SK-N-SH (cell line): ENCODE measurements around the gene STAT5B. TPM values are rescaled to one million over a fixed set of nuclear protein-coding genes. Genes with fewer than 3 reads are reported as not detected.

ENCODE experiments used
- CTCF ChIA-PET: fragments of 300-600, 350-600 bp; formaldehyde crosslinking; extraction: SDS; loops from one replicate; lab custom pipeline; 2021; lab: Yijun Ruan, JAX
- POLR2A ChIA-PET: fragments of 350-600 bp; sonication (Branson Sonifier 250); formaldehyde crosslinking; extraction: SDS; loops from one replicate; lab custom pipeline; 2020; ENCODE audit warnings: antibody characterized with exemption, inconsistent platforms; lab: Yijun Ruan, JAX
- DNase-seq: peaks from one replicate; pipeline ENCODE4 v3.0.0; 2012
- H2AFZ ChIP-seq: fragments of 200-600 bp; sonication (generic); 2 replicates; pipeline ENCODE4 v1.8.1; 2016; ENCODE audit warnings: antibody characterized with exemption, mild to moderate bottlenecking, low read depth
- H3F3A ChIP-seq: fragments of 200-600 bp; sonication (generic); replicated peaks from 2 replicates; pipeline ENCODE3; 2016; ENCODE audit warnings: antibody characterized with exemption, mild to moderate bottlenecking; ENCODE audit not compliant: insufficient read depth
- H3K27ac ChIP-seq, 2 experiments: fragments of 200-500 bp in 1 of 2; fragments of 200-600 bp in 1 of 2; sonication (Bioruptor generic) in 1 of 2; sonication (generic), shearing (Covaris generic) in 1 of 2; 2 replicates each; pipeline versions ENCODE4 v1.5.1 to v1.6.1; 2014 to 2016; ENCODE audit warnings: low read depth in 2 of 2, inconsistent platforms in 1 of 2, low read length in 1 of 2, mild to moderate bottlenecking in 1 of 2, mixed read lengths in 1 of 2
- H3K27me3 ChIP-seq: fragments of 200-600 bp; sonication (generic), shearing (Covaris generic); 2 replicates; pipeline ENCODE4 v1.6.1; 2016; ENCODE audit warnings: mixed run types; ENCODE audit not compliant: insufficient read depth
- H3K36me3 ChIP-seq, 2 experiments: fragments of 200-500 bp in 1 of 2; fragments of 200-600 bp in 1 of 2; sonication (Bioruptor generic) in 1 of 2; sonication (generic) in 1 of 2; replicated peaks in 1 of 2; 2 replicates each; pipeline versions ENCODE3 to v1.5.1; 2014 to 2016; ENCODE audit warnings: low read length in 1 of 2, mild to moderate bottlenecking in 1 of 2; ENCODE audit not compliant: insufficient read depth in 2 of 2, control insufficient read depth in 1 of 2
- H3K4me1 ChIP-seq, 2 experiments: fragments of 200-500 bp in 1 of 2; fragments of 200-600 bp in 1 of 2; sonication (Bioruptor generic) in 1 of 2; sonication (generic), shearing (Covaris generic) in 1 of 2; 2 replicates each; pipeline versions ENCODE4 v1.5.1 to v1.6.1; 2014 to 2016; ENCODE audit warnings: low read depth in 1 of 2, low read length in 1 of 2, mixed run types in 1 of 2; ENCODE audit not compliant: insufficient read depth in 2 of 2, control insufficient read depth in 1 of 2
- H3K4me2 ChIP-seq: fragments of 200-600 bp; sonication (generic), shearing (Covaris generic); 2 replicates; pipeline ENCODE4 v1.6.1; 2017; ENCODE audit warnings: mixed run types
- H3K4me3 ChIP-seq, 2 experiments: fragments of 200-500 bp in 1 of 2; fragments of 200-600 bp in 1 of 2; sonication (Bioruptor generic) in 1 of 2; sonication (generic), shearing (Covaris generic) in 1 of 2; 2 replicates each; pipeline versions ENCODE4 v1.5.1 to v1.8.1; 2014 to 2016; ENCODE audit warnings: low read depth in 2 of 2, inconsistent platforms in 1 of 2, low read length in 1 of 2, mild to moderate bottlenecking in 1 of 2, mixed read lengths in 1 of 2, moderate library complexity in 1 of 2
- H3K79me2 ChIP-seq: fragments of 200-600 bp; sonication (generic); 2 replicates; pipeline ENCODE4 v1.8.1; 2017; ENCODE audit warnings: mild to moderate bottlenecking; ENCODE audit not compliant: insufficient read depth
- H3K9ac ChIP-seq: fragments of 200-600 bp; sonication (generic); 2 replicates; pipeline ENCODE4 v1.6.1; 2017; ENCODE audit warnings: mixed run types
- H3K9me2 ChIP-seq: fragments of 200-600 bp; sonication (generic); 2 replicates; pipeline ENCODE4 v1.6.1; 2017; ENCODE audit warnings: mixed run types
- H3K9me3 ChIP-seq: fragments of 200-600 bp; sonication (generic); 2 replicates; pipeline ENCODE4 v1.6.1; 2017; ENCODE audit warnings: mixed run types, mild to moderate bottlenecking, moderate library complexity
- H4K20me1 ChIP-seq: fragments of 200-600 bp; sonication (generic); 2 replicates; pipeline ENCODE4 v1.6.1; 2017; ENCODE audit warnings: mild to moderate bottlenecking, mixed run types; ENCODE audit not compliant: insufficient read depth
- EP300 ChIP-seq, 2 experiments: IDR thresholded peaks; 2 replicates each; pipeline versions ENCODE4 v1.4.0 to v1.6.1; 2012; ENCODE audit warnings: borderline replicate concordance in 1 of 2, low read depth in 1 of 2, low read length in 1 of 2
- EZH2phosphoT487 ChIP-seq: fragments of 200-600 bp; sonication (generic); IDR thresholded peaks from 2 replicates; pipeline ENCODE4 v1.6.1; 2017; ENCODE audit warnings: low read depth, mixed run types, mild to moderate bottlenecking, antibody characterized with exemption, moderate library complexity, borderline replicate concordance
- GATA2 ChIP-seq: sonication (generic); formaldehyde crosslinking; IDR thresholded peaks from 2 replicates; pipeline ENCODE4 v1.5.0; 2020; ENCODE audit warnings: mild to moderate bottlenecking, missing genetic modification reagents
- MEF2A ChIP-seq: IDR thresholded peaks from 2 replicates; pipeline ENCODE4 v1.4.0; 2012; ENCODE audit warnings: low read depth, borderline replicate concordance
- POLR2AphosphoS5 ChIP-seq: IDR thresholded peaks from 2 replicates; pipeline ENCODE4 v1.6.1; 2012; ENCODE audit warnings: low read depth, low read length
- RCOR1 ChIP-seq: fragments of 150-350 bp; IDR thresholded peaks from 2 replicates; pipeline ENCODE4 v1.6.1; 2017; ENCODE audit warnings: antibody characterized with exemption, low read length
- RFX5 ChIP-seq: IDR thresholded peaks from 2 replicates; pipeline ENCODE4 v1.6.1; 2012; ENCODE audit warnings: mild to moderate bottlenecking, improper control_type of control experiment, low read length
- RXRA ChIP-seq: IDR thresholded peaks from 2 replicates; pipeline ENCODE4 v1.4.0; 2012; ENCODE audit warnings: low read depth, mild to moderate bottlenecking, borderline replicate concordance
- SIN3A ChIP-seq: IDR thresholded peaks from 2 replicates; pipeline ENCODE4 v1.6.1; 2012; ENCODE audit warnings: low read depth, mild to moderate bottlenecking, low read length, moderate library complexity, borderline replicate concordance
- WGBS: methylation state at CpG from one replicate; pipeline ENCODE4 v1.1.6; 2017; ENCODE audit warnings: low lambda C conversion rate; 5-methylcytosine and 5-hydroxymethylcytosine counted together
- polyA plus RNA-seq, 3 experiments: library from polyadenylated mRNA; depleted of rRNA; stranded (reverse); fragments of >200 nt; gene quantifications; 2 replicates each; pipeline ENCODE4 v1.2.3, GENCODE V29; 2012
- TF ChIP-seq, protein P1 (sequence below): IDR thresholded peaks from 2 replicates; pipeline ENCODE4; 2012
- TF ChIP-seq, protein P2 (sequence below): fragments of 150-350 bp; IDR thresholded peaks from 2 replicates; pipeline ENCODE4 v1.6.1; 2016; ENCODE audit warnings: mild to moderate bottlenecking, low read depth, low read length
- TF ChIP-seq, protein P3 (sequence below): IDR thresholded peaks from 2 replicates; pipeline ENCODE4 v1.6.1; 2012; ENCODE audit warnings: mild to moderate bottlenecking, low read depth, low read length, moderate library complexity

Gene STAT5B
- polyA plus RNA-seq, 1 of the 3 experiments (the other 2 are of a cell fraction), result 23.6 TPM

DNA sequence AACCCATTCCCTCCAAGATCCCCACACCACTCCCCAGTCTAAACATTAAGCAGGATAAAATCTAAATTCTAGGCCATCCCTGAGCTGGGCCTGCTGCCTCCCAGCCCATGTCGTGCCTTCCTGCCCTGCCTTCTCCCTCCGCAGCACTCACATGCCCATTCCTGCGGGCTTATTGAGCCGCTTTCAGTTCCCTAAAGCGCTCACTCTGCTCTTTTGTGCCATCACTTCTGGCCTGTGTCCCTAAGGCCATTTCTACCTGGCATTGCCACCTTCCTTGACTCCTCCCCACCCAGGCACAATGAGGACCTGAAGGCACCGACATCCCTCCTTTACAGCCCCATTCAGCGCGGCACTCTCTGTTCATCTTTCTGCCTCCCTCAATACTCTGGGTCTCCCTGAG, 108.4 kb downstream of the STAT5B start:
- H3F3A ChIP-seq, result no peaks in the 10 kb centered on the region
- H3K27me3 ChIP-seq, result no peaks in the 10 kb centered on the region
- no peak overlapping the region for H3K4me3 ChIP-seq
- ChIA-PET CTCF (interaction anchor here (1.0 to 1.4 kb wide), 2 partner anchors 12 to 13 kb away, joined by 4 to 10 read pairs; partner anchors contain the start of gene KCNH4), POLR2A (no interaction called here)
- no peaks in the 10 kb centered on the region for H3K36me3 ChIP-seq
- no peaks in the 10 kb centered on the region for H4K20me1 ChIP-seq
- no peak for TF ChIP-seq RXRA
- no peak for TF ChIP-seq GATA2
- TF ChIP-seq MEF2A, result no peak
- TF ChIP-seq EZH2phosphoT487, result no peak
- no peak for TF ChIP-seq RFX5
- TF ChIP-seq RCOR1, result no peak
- no peak for TF ChIP-seq SIN3A
- no peak for TF ChIP-seq POLR2AphosphoS5
- no peak for TF ChIP-seq EP300 (IDR thresholded peaks at IDR 0.05; ENCODE audit: borderline replicate concordance in 1 of 2, low read depth in 1 of 2, low read length in 1 of 2)
- no peak overlapping the region for H3K27ac ChIP-seq
- no peak overlapping the region for H2AFZ ChIP-seq
- H3K9me2 ChIP-seq, result no peaks in the 10 kb centered on the region
- H3K9me3 ChIP-seq, result no peaks in the 10 kb centered on the region
- 94% methylated on average over 8 of the region's 8 CpGs for WGBS
- no peaks in the 10 kb centered on the region for H3K79me2 ChIP-seq
- no peak for DNase-seq
- no peaks in the 10 kb centered on the region for H3K4me1 ChIP-seq
- H3K4me2 ChIP-seq, result no peak overlapping the region
- H3K9ac ChIP-seq, result no peak overlapping the region

DNA sequence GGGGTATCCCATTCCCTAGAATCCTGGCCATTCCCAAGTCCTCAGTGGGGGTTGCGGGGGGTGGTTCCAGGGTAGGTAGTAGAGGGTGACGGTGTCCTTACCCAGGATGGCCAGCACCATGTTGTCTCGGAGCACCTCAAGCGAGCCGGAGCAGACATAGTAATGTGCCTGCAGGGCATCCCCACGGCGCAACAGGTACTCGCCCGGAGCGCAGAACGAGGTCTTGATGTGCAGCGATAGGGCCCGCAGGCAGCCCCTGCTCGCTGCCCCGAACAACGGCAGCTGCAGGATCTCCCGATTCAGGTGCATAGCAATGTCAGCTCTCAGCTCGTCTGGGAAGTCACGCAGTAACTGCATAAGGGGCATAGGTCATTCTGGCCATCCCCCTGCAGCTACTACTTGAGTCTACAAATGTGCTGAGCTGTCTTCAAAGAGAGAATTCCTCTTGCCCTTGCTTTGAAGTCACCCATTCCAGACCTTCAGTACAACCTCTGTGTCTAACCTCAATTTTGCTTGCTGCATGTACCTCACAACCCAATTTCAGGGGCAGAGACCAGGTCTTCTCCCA, 109.9 kb downstream of the STAT5B start:
- Histone ChIP-seq H4K20me1 (no peaks in the 10 kb centered on the region), H3K4me2 (no peak overlapping the region), H3K9ac (no peak overlapping the region), H3K9me3 (no peaks in the 10 kb centered on the region), H3K9me2 (no peaks in the 10 kb centered on the region), H3K27me3 (no peaks in the 10 kb centered on the region), H3K27ac (no peak overlapping the region), H3F3A (no peaks in the 10 kb centered on the region), H3K36me3 (no peaks in the 10 kb centered on the region), H2AFZ (no peak overlapping the region), H3K79me2 (no peaks in the 10 kb centered on the region), H3K4me1 (peaks cover 0 to 4% of the 10 kb centered on the region in 2 experiments; a peak in 1 of 4 replicates), H3K4me3 (no peak overlapping the region)
- TF ChIP-seq, protein P1, sequence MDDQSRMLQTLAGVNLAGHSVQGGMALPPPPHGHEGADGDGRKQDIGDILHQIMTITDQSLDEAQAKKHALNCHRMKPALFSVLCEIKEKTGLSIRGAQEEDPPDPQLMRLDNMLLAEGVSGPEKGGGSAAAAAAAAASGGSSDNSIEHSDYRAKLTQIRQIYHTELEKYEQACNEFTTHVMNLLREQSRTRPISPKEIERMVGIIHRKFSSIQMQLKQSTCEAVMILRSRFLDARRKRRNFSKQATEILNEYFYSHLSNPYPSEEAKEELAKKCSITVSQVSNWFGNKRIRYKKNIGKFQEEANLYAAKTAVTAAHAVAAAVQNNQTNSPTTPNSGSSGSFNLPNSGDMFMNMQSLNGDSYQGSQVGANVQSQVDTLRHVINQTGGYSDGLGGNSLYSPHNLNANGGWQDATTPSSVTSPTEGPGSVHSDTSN, result no peak
- TF ChIP-seq EZH2phosphoT487, result no peak
- TF ChIP-seq, protein P2, sequence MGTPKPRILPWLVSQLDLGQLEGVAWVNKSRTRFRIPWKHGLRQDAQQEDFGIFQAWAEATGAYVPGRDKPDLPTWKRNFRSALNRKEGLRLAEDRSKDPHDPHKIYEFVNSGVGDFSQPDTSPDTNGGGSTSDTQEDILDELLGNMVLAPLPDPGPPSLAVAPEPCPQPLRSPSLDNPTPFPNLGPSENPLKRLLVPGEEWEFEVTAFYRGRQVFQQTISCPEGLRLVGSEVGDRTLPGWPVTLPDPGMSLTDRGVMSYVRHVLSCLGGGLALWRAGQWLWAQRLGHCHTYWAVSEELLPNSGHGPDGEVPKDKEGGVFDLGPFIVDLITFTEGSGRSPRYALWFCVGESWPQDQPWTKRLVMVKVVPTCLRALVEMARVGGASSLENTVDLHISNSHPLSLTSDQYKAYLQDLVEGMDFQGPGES, result no peak
- TF ChIP-seq, protein P3, sequence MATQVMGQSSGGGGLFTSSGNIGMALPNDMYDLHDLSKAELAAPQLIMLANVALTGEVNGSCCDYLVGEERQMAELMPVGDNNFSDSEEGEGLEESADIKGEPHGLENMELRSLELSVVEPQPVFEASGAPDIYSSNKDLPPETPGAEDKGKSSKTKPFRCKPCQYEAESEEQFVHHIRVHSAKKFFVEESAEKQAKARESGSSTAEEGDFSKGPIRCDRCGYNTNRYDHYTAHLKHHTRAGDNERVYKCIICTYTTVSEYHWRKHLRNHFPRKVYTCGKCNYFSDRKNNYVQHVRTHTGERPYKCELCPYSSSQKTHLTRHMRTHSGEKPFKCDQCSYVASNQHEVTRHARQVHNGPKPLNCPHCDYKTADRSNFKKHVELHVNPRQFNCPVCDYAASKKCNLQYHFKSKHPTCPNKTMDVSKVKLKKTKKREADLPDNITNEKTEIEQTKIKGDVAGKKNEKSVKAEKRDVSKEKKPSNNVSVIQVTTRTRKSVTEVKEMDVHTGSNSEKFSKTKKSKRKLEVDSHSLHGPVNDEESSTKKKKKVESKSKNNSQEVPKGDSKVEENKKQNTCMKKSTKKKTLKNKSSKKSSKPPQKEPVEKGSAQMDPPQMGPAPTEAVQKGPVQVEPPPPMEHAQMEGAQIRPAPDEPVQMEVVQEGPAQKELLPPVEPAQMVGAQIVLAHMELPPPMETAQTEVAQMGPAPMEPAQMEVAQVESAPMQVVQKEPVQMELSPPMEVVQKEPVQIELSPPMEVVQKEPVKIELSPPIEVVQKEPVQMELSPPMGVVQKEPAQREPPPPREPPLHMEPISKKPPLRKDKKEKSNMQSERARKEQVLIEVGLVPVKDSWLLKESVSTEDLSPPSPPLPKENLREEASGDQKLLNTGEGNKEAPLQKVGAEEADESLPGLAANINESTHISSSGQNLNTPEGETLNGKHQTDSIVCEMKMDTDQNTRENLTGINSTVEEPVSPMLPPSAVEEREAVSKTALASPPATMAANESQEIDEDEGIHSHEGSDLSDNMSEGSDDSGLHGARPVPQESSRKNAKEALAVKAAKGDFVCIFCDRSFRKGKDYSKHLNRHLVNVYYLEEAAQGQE, result no peak
- CTCF ChIA-PET, result interaction anchor here (1.4 kb wide), 1 partner anchor 15 kb away, joined by 3 read pairs; no protein-coding TSS in a partner anchor
- 88% methylated on average over 16 of the region's 19 CpGs for WGBS
- DNase-seq, result no peak
- POLR2A ChIA-PET, result interaction anchor here (0.5 kb wide), 1 partner anchor 9 kb away, joined by 3 read pairs; no protein-coding TSS in a partner anchor
